Upper lobe of left lung (tissue), 6 donors: ENCODE data around the gene RBM44. TPM values are rescaled to one million over a fixed set of nuclear protein-coding genes. Genes with fewer than 3 reads are reported as not detected.

Source experiments
- ATAC-seq, 2 donors: fragments of 200-7000 bp; cut with Tn5 transposase; one replicate each; pipeline ENCODE4 v1.9.1; 2022; ENCODE audit warnings: mild to moderate bottlenecking in 2 of 2, moderate library complexity in 2 of 2; ENCODE audit not compliant: low FRiP score in 2 of 2
- DNase-seq, 2 donors: peaks; one replicate each; pipeline ENCODE4 v3.0.0-alpha.2; 2019 to 2020
- H3K27ac ChIP-seq, 4 donors: fragments of 200-600 bp; sonication (generic); one replicate each; pipeline ENCODE4 v1.5.1; 2016 to 2019
- H3K27me3 ChIP-seq, 4 donors: fragments of 200-600 bp; sonication (generic); one replicate each; pipeline ENCODE4 v1.5.1; 2017 to 2019
- H3K36me3 ChIP-seq, 4 donors: fragments of 200-600 bp; sonication (generic); one replicate each; pipeline ENCODE4 v1.5.1; 2016 to 2019
- H3K4me1 ChIP-seq, 4 donors: fragments of 200-600 bp; sonication (generic); one replicate each; pipeline ENCODE4 v1.5.1; 2018 to 2019
- H3K4me3 ChIP-seq, 4 donors: fragments of 200-600 bp; sonication (generic); one replicate each; pipeline ENCODE4 v1.5.1; 2017 to 2019; ENCODE audit warnings: mild to moderate bottlenecking in 2 of 4, moderate library complexity in 1 of 4
- H3K9me3 ChIP-seq, 4 donors: fragments of 200-600 bp; sonication (generic); one replicate each; pipeline ENCODE4 v1.5.1; 2018 to 2019
- EP300 ChIP-seq, 4 donors: sonication (generic); formaldehyde crosslinking; IDR thresholded peaks; one replicate each; pipeline ENCODE4 v1.5.1; 2017; ENCODE audit warnings: antibody characterized with exemption in 4 of 4, control low read depth in 2 of 4
- POLR2A ChIP-seq, 4 donors: fragments of 450-650 bp; IDR thresholded peaks; one replicate each; pipeline ENCODE4 v1.5.1; 2016 to 2017; ENCODE audit warnings: antibody characterized with exemption in 4 of 4, mild to moderate bottlenecking in 2 of 4
- POLR2AphosphoS5 ChIP-seq, 2 donors: sonication (generic); formaldehyde crosslinking; IDR thresholded peaks; one replicate each; pipeline ENCODE4 v1.5.1; 2017; ENCODE audit warnings: antibody characterized with exemption in 2 of 2
- WGBS, 2 donors: methylation state at CpG; one replicate each; pipeline ENCODE4 v1.1.5; 2017 to 2018; 5-methylcytosine and 5-hydroxymethylcytosine counted together
- total RNA-seq, 6 donors: library from RNA; depleted of rRNA in 4 of 6; stranded (reverse); fragments of >200 nt in 4 of 6; gene quantifications; one replicate each; pipeline versions ENCODE4 v1.1.0 to v1.2.1, GENCODE V29; 2016 to 2021
- TF ChIP-seq, protein P1 (sequence below), 6 experiments: fragments of 450-650 bp in 4 of 6; fragments of 200-600 bp in 2 of 6; sonication (generic) in 2 of 6; IDR thresholded peaks; one replicate each; pipeline ENCODE4 v1.5.1; 2016 to 2019; ENCODE audit warnings: antibody characterized with exemption in 6 of 6
- donor health status: DM: no; HTN: no; CAD: no; lungs with moderate emphysema.
- donor health status: DM: no; HTN: yes; CAD: no; lungs with severe emphysema.

The RBM44 gene
- total RNA-seq, 6 donors from 2014 or later = 0.44 to 2.8 (median 1.5) TPM

- TF ChIP-seq, protein P1, sequence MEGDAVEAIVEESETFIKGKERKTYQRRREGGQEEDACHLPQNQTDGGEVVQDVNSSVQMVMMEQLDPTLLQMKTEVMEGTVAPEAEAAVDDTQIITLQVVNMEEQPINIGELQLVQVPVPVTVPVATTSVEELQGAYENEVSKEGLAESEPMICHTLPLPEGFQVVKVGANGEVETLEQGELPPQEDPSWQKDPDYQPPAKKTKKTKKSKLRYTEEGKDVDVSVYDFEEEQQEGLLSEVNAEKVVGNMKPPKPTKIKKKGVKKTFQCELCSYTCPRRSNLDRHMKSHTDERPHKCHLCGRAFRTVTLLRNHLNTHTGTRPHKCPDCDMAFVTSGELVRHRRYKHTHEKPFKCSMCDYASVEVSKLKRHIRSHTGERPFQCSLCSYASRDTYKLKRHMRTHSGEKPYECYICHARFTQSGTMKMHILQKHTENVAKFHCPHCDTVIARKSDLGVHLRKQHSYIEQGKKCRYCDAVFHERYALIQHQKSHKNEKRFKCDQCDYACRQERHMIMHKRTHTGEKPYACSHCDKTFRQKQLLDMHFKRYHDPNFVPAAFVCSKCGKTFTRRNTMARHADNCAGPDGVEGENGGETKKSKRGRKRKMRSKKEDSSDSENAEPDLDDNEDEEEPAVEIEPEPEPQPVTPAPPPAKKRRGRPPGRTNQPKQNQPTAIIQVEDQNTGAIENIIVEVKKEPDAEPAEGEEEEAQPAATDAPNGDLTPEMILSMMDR (IDR thresholded peaks at IDR 0.05) = no peak
- TF ChIP-seq POLR2A (IDR thresholded peaks at IDR 0.05) = no peak
- TF ChIP-seq EP300 (IDR thresholded peaks at IDR 0.05) = no peak
- TF ChIP-seq POLR2AphosphoS5 (IDR thresholded peaks at IDR 0.05) = no peak
- no peaks in the 10 kb centered on the region for H3K36me3 ChIP-seq
- no peak for DNase-seq
- H3K4me3 ChIP-seq = no peak overlapping the region
- peaks cover 5 to 22% (median 10%) of the 10 kb centered on the region in 4 donors for H3K4me1 ChIP-seq
- peaks cover 0 to 13% (median 4%) of the 10 kb centered on the region in 4 donors for H3K27me3 ChIP-seq
- peak overlapping the region in 1 of 4 donors; percentile 35 for H3K27ac ChIP-seq
- no peak for ATAC-seq
- H3K9me3 ChIP-seq = no peaks in the 10 kb centered on the region
- WGBS, 2 donors = 79 to 83% methylated on average over 11 of the region's 11 CpGs
Observed at GRCh38 chr2:237861875-237862527, 63.4 kb downstream of the RBM44 start.

- Histone ChIP-seq H3K27me3 (peaks cover 0 to 13% (median 4%) of the 10 kb centered on the region in 4 donors), H3K36me3 (no peaks in the 10 kb centered on the region), H3K9me3 (no peaks in the 10 kb centered on the region), H3K27ac (peak overlapping the region in 1 of 4 donors; percentile 35), H3K4me1 (peaks cover 5 to 22% (median 10%) of the 10 kb centered on the region in 4 donors), H3K4me3 (no peak overlapping the region)
- ATAC-seq (no peak), DNase-seq (no peak)
- WGBS, 2 donors = 91 to 96% methylated on average over 4 to 8 of the region's 8 CpGs
- TF ChIP-seq EP300 (IDR thresholded peaks at IDR 0.05) (no peak), POLR2AphosphoS5 (IDR thresholded peaks at IDR 0.05) (no peak), POLR2A (IDR thresholded peaks at IDR 0.05) (no peak)
- TF ChIP-seq, protein P1 (IDR thresholded peaks at IDR 0.05) = no peak
Observed at GRCh38 chr2:237862528-237862895, 63.9 kb downstream of the RBM44 start.

- no peaks in the 10 kb centered on the region for H3K9me3 ChIP-seq
- peaks cover 5 to 22% (median 10%) of the 10 kb centered on the region in 4 donors for H3K4me1 ChIP-seq
- no peak for ATAC-seq
- 92 to 100% methylated on average over 2 to 4 of the region's 4 CpGs for WGBS, 2 donors
- H3K36me3 ChIP-seq = no peaks in the 10 kb centered on the region
- H3K27me3 ChIP-seq = peaks cover 0 to 13% (median 4%) of the 10 kb centered on the region in 4 donors
- no peak overlapping the region for H3K27ac ChIP-seq
- no peak for TF ChIP-seq POLR2A (IDR thresholded peaks at IDR 0.05)
- TF ChIP-seq POLR2AphosphoS5 (IDR thresholded peaks at IDR 0.05) = no peak
- TF ChIP-seq, protein P1 (IDR thresholded peaks at IDR 0.05) = no peak
- no peak for TF ChIP-seq EP300 (IDR thresholded peaks at IDR 0.05)
- no peak overlapping the region for H3K4me3 ChIP-seq
- no peak for DNase-seq
Observed at GRCh38 chr2:237863102-237863511, 64.5 kb downstream of the RBM44 start.

DNA sequence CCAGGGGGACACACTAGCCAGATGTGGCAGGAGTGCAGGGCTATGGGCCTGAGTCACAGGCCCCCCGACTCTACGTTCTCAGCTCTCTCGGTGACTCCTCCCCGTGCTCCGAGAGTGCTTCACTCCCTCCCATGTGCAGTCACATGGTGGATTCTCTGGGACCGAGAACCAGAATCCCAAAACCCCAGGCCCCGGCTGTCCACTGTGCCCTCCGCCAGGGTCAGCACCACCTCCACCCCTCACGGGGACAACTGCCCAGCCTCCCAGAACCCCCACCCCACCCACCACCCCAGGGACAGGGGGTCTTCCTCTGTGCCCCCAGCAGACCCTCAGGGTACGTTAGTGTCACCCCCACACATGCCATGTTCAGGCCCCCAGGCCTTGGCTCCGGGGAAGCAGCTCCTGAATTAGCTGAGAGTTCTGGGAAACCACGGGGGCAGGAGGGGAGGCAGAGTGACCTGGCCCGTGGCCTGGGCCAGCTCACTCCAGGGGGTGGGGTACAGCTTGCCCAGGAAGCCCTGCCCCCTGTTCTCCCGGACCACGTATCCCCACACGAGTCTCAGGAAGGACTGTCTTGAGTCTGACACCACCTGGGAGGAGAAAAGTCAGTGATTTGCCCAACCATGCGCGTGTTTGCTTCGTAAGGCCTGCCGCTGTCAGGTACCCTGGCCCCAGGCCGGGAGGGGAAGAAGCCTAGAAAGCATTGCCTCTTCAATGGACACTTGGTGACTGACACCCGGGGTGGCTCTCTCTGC is 65.3 kb downstream of the RBM44 start:
- no peak overlapping the region for H3K27ac ChIP-seq
- 73 to 82% methylated on average over 17 to 22 of the region's 22 CpGs for WGBS, 2 donors
- H3K4me3 ChIP-seq = no peak overlapping the region
- H3K36me3 ChIP-seq = no peaks in the 10 kb centered on the region
- H3K9me3 ChIP-seq = no peaks in the 10 kb centered on the region
- TF ChIP-seq POLR2AphosphoS5 (IDR thresholded peaks at IDR 0.05) (no peak), EP300 (IDR thresholded peaks at IDR 0.05) (no peak), POLR2A (IDR thresholded peaks at IDR 0.05) (no peak)
- TF ChIP-seq, protein P1 (IDR thresholded peaks at IDR 0.05) = no peak
- H3K4me1 ChIP-seq = peaks cover 4 to 18% (median 10%) of the 10 kb centered on the region in 4 donors
- ATAC-seq (no peak), DNase-seq (no peak)
- H3K27me3 ChIP-seq = peaks cover 0 to 11% (median 4%) of the 10 kb centered on the region in 4 donors
